Activated naive CD8-positive, alpha-beta T cell treated with anti-CD3 and anti-CD28 coated beads, Interleukin-2, amount 50 U/mL, for 16 hours (primary cell): ENCODE results near the gene C14orf119.

Source experiments
- DNase-seq: peaks from one replicate; pipeline ENCODE4 v3.0.0-alpha.2; 2020; ENCODE audit warnings: low read depth, low spot score

Gene C14orf119

GRCh38 chr14:23060536-23061260, 34.6 kb upstream of the C14orf119 start:
- no peak for DNase-seq

GRCh38 chr14:23062002-23062401, 33.3 kb upstream of the C14orf119 start:
- DNase-seq, result no peak

GRCh38 chr14:23063601-23064000, 31.7 kb upstream of the C14orf119 start:
- no peak for DNase-seq

GRCh38 chr14:23066368-23066767, 28.9 kb upstream of the C14orf119 start:
- no peak for DNase-seq

- DNase-seq, result no peak
Observed at GRCh38 chr14:23066855-23067744, 28.2 kb upstream of the C14orf119 start.

GRCh38 chr14:23067847-23068788, 27.2 kb upstream of the C14orf119 start:
- no peak for DNase-seq

GRCh38 chr14:23068789-23069412, 26.4 kb upstream of the C14orf119 start:
- peak; percentile 47 for DNase-seq

GRCh38 chr14:23069413-23069806, 25.9 kb upstream of the C14orf119 start:
- DNase-seq, result no peak

GRCh38 chr14:23070262-23071129, 24.8 kb upstream of the C14orf119 start:
- no peak for DNase-seq

GRCh38 chr14:23071244-23071920, 23.9 kb upstream of the C14orf119 start:
- peak; percentile 52 for DNase-seq

- DNase-seq, result no peak
Observed at GRCh38 chr14:23071921-23072539, 23.3 kb upstream of the C14orf119 start.

- DNase-seq, result no peak
Observed at GRCh38 chr14:23074906-23075305, 20.4 kb upstream of the C14orf119 start.

GRCh38 chr14:23076785-23077408, 18.4 kb upstream of the C14orf119 start:
- no peak for DNase-seq

- DNase-seq, result no peak
Observed at GRCh38 chr14:23077962-23078361, 17.3 kb upstream of the C14orf119 start.

- DNase-seq, result no peak
Observed at GRCh38 chr14:23078692-23079116, 16.6 kb upstream of the C14orf119 start.

GRCh38 chr14:23079716-23080115, 15.6 kb upstream of the C14orf119 start:
- no peak for DNase-seq

- DNase-seq, result no peak
Observed at GRCh38 chr14:23080474-23080873, 14.8 kb upstream of the C14orf119 start.

GRCh38 chr14:23085458-23085857, 9.8 kb upstream of the C14orf119 start:
- DNase-seq, result no peak

- no peak for DNase-seq
Observed at GRCh38 chr14:23086565-23086964, 8.7 kb upstream of the C14orf119 start.
